GM23338 (cell line): ENCODE measurements around the gene NOTCH1. TPM values are rescaled to one million over a fixed set of nuclear protein-coding genes. Genes with fewer than 3 reads are reported as not detected.

Experiments used
- ATAC-seq: fragments of 200-7000 bp; cut with Tn5 transposase; 3 replicates; pipeline ENCODE4 v1.9.1; 2020
- DNase-seq: peaks from one replicate; pipeline ENCODE4 v3.0.0-alpha.2; 2015; ENCODE audit warnings: low spot score
- H2AFZ ChIP-seq: fragments of 200-600 bp; sonication (generic); 2 replicates; pipeline ENCODE4 v1.8.0; 2016; ENCODE audit warnings: antibody characterized with exemption, mild to moderate bottlenecking, moderate library complexity
- H3F3A ChIP-seq: fragments of 200-600 bp; sonication (generic); replicated peaks from 2 replicates; pipeline ENCODE4 v1.8.0; 2017; ENCODE audit warnings: antibody characterized with exemption, mixed run types, low read depth
- H3K27ac ChIP-seq: fragments of 200-600 bp; sonication (generic); 2 replicates; pipeline ENCODE4 v1.6.1; 2016; ENCODE audit warnings: low read depth
- H3K27me3 ChIP-seq: fragments of 200-600 bp; sonication (generic); 2 replicates; pipeline ENCODE4 v1.8.0; 2016; ENCODE audit warnings: mild to moderate bottlenecking, mixed run types, moderate library complexity; ENCODE audit not compliant: insufficient read depth
- H3K36me3 ChIP-seq: fragments of 200-600 bp; sonication (generic); 2 replicates; pipeline ENCODE4 v1.8.0; 2016; ENCODE audit warnings: mild to moderate bottlenecking; ENCODE audit not compliant: insufficient read depth
- H3K4me1 ChIP-seq: fragments of 200-600 bp; sonication (generic); 2 replicates; pipeline ENCODE4 v1.8.0; 2016; ENCODE audit warnings: mild to moderate bottlenecking, moderate library complexity; ENCODE audit not compliant: insufficient read depth
- H3K4me2 ChIP-seq: fragments of 200-600 bp; sonication (generic); 2 replicates; pipeline ENCODE4 v1.7.1; 2017; ENCODE audit warnings: mixed run types
- H3K4me3 ChIP-seq: fragments of 200-600 bp; sonication (generic); 2 replicates; pipeline ENCODE4 v1.6.1; 2016; ENCODE audit warnings: mixed run types
- H3K79me2 ChIP-seq: fragments of 200-600 bp; sonication (generic); replicated peaks from 2 replicates; pipeline ENCODE4 v1.8.0; 2017; ENCODE audit warnings: mild to moderate bottlenecking; ENCODE audit not compliant: insufficient read depth
- H3K9me2 ChIP-seq: fragments of 200-600 bp; sonication (generic); 2 replicates; pipeline ENCODE4 v1.8.0; 2017; ENCODE audit not compliant: insufficient read depth
- H4K20me1 ChIP-seq: fragments of 200-600 bp; sonication (generic); replicated peaks from 2 replicates; pipeline ENCODE4 v1.8.0; 2017; ENCODE audit warnings: mild to moderate bottlenecking; ENCODE audit not compliant: insufficient read depth
- H3K27ac Mint-ChIP-seq: 2 replicates; pipeline ENCODE4 v1.8.0; 2020; ENCODE audit warnings: inconsistent platforms, mild to moderate bottlenecking, moderate library complexity, mixed read lengths
- H3K27me3 Mint-ChIP-seq: 3 replicates; pipeline ENCODE4 v1.8.0; 2022; ENCODE audit warnings: low read depth, mild to moderate bottlenecking, moderate library complexity, mixed read lengths, inconsistent platforms; ENCODE audit not compliant: insufficient read depth, poor library complexity
- H3K36me3 Mint-ChIP-seq: 3 replicates; pipeline ENCODE4 v1.8.0; 2021; ENCODE audit warnings: low read depth, mild to moderate bottlenecking, inconsistent platforms, moderate library complexity, mixed read lengths
- H3K4me1 Mint-ChIP-seq: 3 replicates; pipeline ENCODE4 v1.8.0; 2020; ENCODE audit warnings: mild to moderate bottlenecking, inconsistent platforms, mixed read lengths
- H3K4me3 Mint-ChIP-seq: 3 replicates; pipeline ENCODE4 v1.8.0; 2021; ENCODE audit warnings: moderate library complexity, mild to moderate bottlenecking, inconsistent platforms, mixed read lengths
- H3K9me3 Mint-ChIP-seq: 3 replicates; pipeline ENCODE4 v1.8.0; 2020; ENCODE audit warnings: moderate library complexity, mild to moderate bottlenecking, inconsistent platforms, mixed read lengths
- CREB1 ChIP-seq: fragments of 250-450 bp; sonication (Bioruptor Pico); IDR thresholded peaks from 2 replicates; pipeline ENCODE4 v1.5.0; 2020; ENCODE audit warnings: low read depth, mild to moderate bottlenecking, moderate library complexity
- ETS1 ChIP-seq: IDR thresholded peaks from 2 replicates; pipeline ENCODE4 v1.6.1; 2016; ENCODE audit warnings: antibody characterized with exemption
- EZH2 ChIP-seq: fragments of 200-600 bp; sonication (generic); IDR thresholded peaks from one replicate; pipeline ENCODE4 v1.8.0; 2017; ENCODE audit warnings: antibody characterized with exemption, mild to moderate bottlenecking, low read depth; ENCODE audit not compliant: unreplicated experiment
- EZH2phosphoT487 ChIP-seq: fragments of 200-600 bp; sonication (generic); IDR thresholded peaks from one replicate; pipeline ENCODE4 v1.8.1; 2018; ENCODE audit warnings: antibody characterized with exemption; ENCODE audit not compliant: unreplicated experiment
- JUNB ChIP-seq: IDR thresholded peaks from one replicate; pipeline ENCODE4 v1.6.1; 2016; ENCODE audit warnings: antibody characterized with exemption; ENCODE audit not compliant: unreplicated experiment
- NANOG ChIP-seq: IDR thresholded peaks from 2 replicates; pipeline ENCODE4 v1.6.1; 2016; ENCODE audit warnings: antibody characterized with exemption, borderline replicate concordance
- POLR2AphosphoS5 ChIP-seq: IDR thresholded peaks from 2 replicates; pipeline ENCODE4 v1.6.1; 2016; ENCODE audit warnings: antibody characterized with exemption, low read depth
- REST ChIP-seq: IDR thresholded peaks from one replicate; pipeline ENCODE4 v1.6.1; 2018; ENCODE audit warnings: antibody characterized with exemption; ENCODE audit not compliant: unreplicated experiment
- STAT1 ChIP-seq: IDR thresholded peaks from one replicate; pipeline ENCODE4 v1.6.1; 2016; ENCODE audit warnings: antibody characterized with exemption; ENCODE audit not compliant: unreplicated experiment
- ZNF114 ChIP-seq: fragments of 250-450 bp; sonication (Bioruptor Pico); IDR thresholded peaks from 2 replicates; pipeline ENCODE4 v1.5.0; 2020; ENCODE audit warnings: mild to moderate bottlenecking, moderate library complexity
- ZNF331 ChIP-seq: fragments of 250-450 bp; sonication (Bioruptor Pico); IDR thresholded peaks from 2 replicates; pipeline ENCODE4 v1.5.0; 2020; ENCODE audit warnings: low read depth, mild to moderate bottlenecking, moderate library complexity
- ZNF462 ChIP-seq: fragments of 250-450 bp; sonication (Bioruptor Pico); IDR thresholded peaks from 2 replicates; pipeline ENCODE4 v1.5.0; 2020; ENCODE audit warnings: mild to moderate bottlenecking, moderate library complexity
- polyA plus RNA-seq: library from polyadenylated mRNA; unstranded; fragments of >200 nt; fragmentation: Nextera tagmentation; extraction: Ambion mirVana; gene quantifications from 2 replicates; pipeline ENCODE4 v1.2.1, GENCODE V29; 2016
- total RNA-seq: library from RNA; depleted of rRNA; stranded (reverse); fragments of >200 nt; shearing (Covaris generic); gene quantifications from 2 replicates; pipeline ENCODE4 v1.2.3, GENCODE V29; 2014
- TF ChIP-seq, protein P1 (sequence below), 2 experiments: fragments of 200-600 bp in 1 of 2; sonication (generic) in 1 of 2; conservative IDR thresholded peaks; 2 replicates each; pipeline versions ENCODE4 v1.5.1 to v1.6.1; 2016 to 2017; ENCODE audit warnings: antibody characterized with exemption in 2 of 2, low read depth in 2 of 2, mild to moderate bottlenecking in 2 of 2, moderate library complexity in 1 of 2

Gene NOTCH1
- total and polyA plus RNA-seq, 2 experiments from 2014 or later = 9.9 to 97.2 TPM

DNA sequence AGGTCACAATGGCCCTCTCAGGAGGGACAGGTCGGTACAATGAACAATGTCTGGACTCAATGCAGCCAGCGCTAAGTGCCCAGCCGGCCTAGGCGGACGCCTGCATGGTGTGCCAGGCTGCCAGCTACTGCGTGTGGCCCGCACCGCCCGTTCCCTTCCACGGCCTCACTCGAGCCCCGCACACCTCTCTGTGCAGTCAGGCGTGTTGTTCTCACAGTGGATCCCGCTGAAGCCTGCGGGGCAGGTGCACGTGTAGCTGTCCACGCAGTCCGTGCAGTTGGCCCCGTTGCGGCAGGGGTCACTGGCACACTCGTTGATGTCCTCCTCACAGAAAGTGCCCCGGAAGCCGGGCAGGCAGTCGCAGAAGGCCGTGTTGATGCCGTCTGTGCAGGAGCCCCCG lies 36.3 kb downstream of the NOTCH1 start:
- no peak overlapping the region for H3K4me3 ChIP-seq
- H3K4me2 ChIP-seq = no peak overlapping the region
- 0 out of 2 replicates have a peak, but pooled peaks cover 2% of the 10 kb centered on the region for H3F3A ChIP-seq
- Mint-ChIP-seq H3K4me3 (no peak overlapping the region), H3K27me3 (peaks cover 4% of the 10 kb centered on the region), H3K36me3 (peaks cover 41% of the 10 kb centered on the region), H3K27ac (no peak overlapping the region), H3K9me3 (no peaks in the 10 kb centered on the region), H3K4me1 (no peaks in the 10 kb centered on the region)
- H3K27me3 ChIP-seq = no peaks in the 10 kb centered on the region
- no peaks in the 10 kb centered on the region for H3K79me2 ChIP-seq
- H3K27ac ChIP-seq = no peak overlapping the region
- H2AFZ ChIP-seq = no peak overlapping the region
- H3K9me2 ChIP-seq = no peaks in the 10 kb centered on the region
- DNase-seq (no peak), ATAC-seq (no peak)
- TF ChIP-seq ZNF114 (CRISPR knock-in tag) (no peak), STAT1 (no peak), NANOG (no peak), EZH2phosphoT487 (no peak), EZH2 (no peak), REST (no peak), POLR2AphosphoS5 (no peak), CREB1 (CRISPR knock-in tag) (no peak), JUNB (no peak), ZNF462 (CRISPR knock-in tag) (no peak), ETS1 (no peak), ZNF331 (CRISPR knock-in tag) (no peak)
- TF ChIP-seq, protein P1, sequence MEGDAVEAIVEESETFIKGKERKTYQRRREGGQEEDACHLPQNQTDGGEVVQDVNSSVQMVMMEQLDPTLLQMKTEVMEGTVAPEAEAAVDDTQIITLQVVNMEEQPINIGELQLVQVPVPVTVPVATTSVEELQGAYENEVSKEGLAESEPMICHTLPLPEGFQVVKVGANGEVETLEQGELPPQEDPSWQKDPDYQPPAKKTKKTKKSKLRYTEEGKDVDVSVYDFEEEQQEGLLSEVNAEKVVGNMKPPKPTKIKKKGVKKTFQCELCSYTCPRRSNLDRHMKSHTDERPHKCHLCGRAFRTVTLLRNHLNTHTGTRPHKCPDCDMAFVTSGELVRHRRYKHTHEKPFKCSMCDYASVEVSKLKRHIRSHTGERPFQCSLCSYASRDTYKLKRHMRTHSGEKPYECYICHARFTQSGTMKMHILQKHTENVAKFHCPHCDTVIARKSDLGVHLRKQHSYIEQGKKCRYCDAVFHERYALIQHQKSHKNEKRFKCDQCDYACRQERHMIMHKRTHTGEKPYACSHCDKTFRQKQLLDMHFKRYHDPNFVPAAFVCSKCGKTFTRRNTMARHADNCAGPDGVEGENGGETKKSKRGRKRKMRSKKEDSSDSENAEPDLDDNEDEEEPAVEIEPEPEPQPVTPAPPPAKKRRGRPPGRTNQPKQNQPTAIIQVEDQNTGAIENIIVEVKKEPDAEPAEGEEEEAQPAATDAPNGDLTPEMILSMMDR (conservative IDR thresholded peaks at IDR 0.05; ENCODE audit: low read depth in 2 of 2) = no peak
- H3K36me3 ChIP-seq = peaks cover 12% of the 10 kb centered on the region; the same call in 1 of the 2 replicates
- H3K4me1 ChIP-seq = no peaks in the 10 kb centered on the region
- H4K20me1 ChIP-seq = no peaks in the 10 kb centered on the region; the same call in 1 of the 2 replicates
